ENCODE results near the gene AGAP1. TPM values are rescaled to one million over a fixed set of nuclear protein-coding genes. Genes with fewer than 3 reads are reported as not detected.
"Not testable (repeated sequence)": the region's sequence is repeated elsewhere in the genome, so short reads cannot be mapped to it uniquely, and the experiment has no call there.

Gene AGAP1
- total and polyA plus RNA-seq, 11 donors: 5.9 to 21.6 (median 18.9) TPM

DNA sequence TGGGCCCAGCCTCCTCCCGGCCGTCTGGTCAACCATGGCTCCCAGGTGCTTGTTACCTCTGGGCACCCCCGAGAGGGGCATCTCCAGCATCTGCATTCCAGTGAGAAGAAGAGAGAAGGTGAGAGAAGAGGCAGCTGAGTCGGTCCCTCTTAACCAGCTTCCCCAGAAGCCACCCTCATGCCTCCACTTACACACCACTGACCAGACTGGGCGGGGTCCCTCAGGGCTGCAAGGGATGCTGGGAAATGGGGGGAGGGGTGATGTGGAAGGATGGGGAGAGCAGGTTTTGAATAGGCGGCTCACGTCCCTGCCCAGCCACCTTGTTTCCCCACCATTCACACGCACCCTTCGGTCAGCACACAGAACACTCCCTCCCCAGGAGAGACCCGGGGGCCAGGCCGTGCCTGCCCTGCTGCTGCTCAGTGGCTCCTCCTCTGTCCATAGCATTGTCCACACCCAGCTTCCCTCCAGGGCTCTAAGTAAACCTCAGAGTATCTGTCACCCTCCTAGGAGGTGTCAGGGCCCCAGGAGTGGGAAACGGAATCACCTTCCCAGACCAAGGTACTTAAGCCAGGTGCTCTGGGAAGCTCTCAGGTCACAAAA, 639.7 kb downstream of the AGAP1 start:
- ATAC-seq (no peak), DNase-seq (no peak)
- H3K27ac ChIP-seq: no peak overlapping the region
- H3K27me3 ChIP-seq: no peaks in the 10 kb centered on the region
- 87 to 95% (median 90%) methylated on average over 11 to 12 of the region's 12 CpGs for WGBS, 4 donors
- no peaks in the 10 kb centered on the region for H3K4me1 ChIP-seq
- H3K4me3 ChIP-seq: no peak overlapping the region
- H3K9me3 ChIP-seq: no peaks in the 10 kb centered on the region
- TF ChIP-seq, protein P1, sequence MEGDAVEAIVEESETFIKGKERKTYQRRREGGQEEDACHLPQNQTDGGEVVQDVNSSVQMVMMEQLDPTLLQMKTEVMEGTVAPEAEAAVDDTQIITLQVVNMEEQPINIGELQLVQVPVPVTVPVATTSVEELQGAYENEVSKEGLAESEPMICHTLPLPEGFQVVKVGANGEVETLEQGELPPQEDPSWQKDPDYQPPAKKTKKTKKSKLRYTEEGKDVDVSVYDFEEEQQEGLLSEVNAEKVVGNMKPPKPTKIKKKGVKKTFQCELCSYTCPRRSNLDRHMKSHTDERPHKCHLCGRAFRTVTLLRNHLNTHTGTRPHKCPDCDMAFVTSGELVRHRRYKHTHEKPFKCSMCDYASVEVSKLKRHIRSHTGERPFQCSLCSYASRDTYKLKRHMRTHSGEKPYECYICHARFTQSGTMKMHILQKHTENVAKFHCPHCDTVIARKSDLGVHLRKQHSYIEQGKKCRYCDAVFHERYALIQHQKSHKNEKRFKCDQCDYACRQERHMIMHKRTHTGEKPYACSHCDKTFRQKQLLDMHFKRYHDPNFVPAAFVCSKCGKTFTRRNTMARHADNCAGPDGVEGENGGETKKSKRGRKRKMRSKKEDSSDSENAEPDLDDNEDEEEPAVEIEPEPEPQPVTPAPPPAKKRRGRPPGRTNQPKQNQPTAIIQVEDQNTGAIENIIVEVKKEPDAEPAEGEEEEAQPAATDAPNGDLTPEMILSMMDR (IDR thresholded peaks at IDR 0.05): no peak
- no peak for TF ChIP-seq POLR2A (IDR thresholded peaks at IDR 0.05)
- intact Hi-C loops (cut with DNase I): no loop called here
- H3K36me3 ChIP-seq: peaks cover 0 to 6% (median 0%) of the 10 kb centered on the region in 9 donors

- Histone ChIP-seq H3K9me3 (no peaks in the 10 kb centered on the region), H3K4me3 (no peak overlapping the region), H3K27ac (no peak overlapping the region), H3K36me3 (peaks cover 0 to 6% (median 0%) of the 10 kb centered on the region in 9 donors), H3K4me1 (no peaks in the 10 kb centered on the region), H3K27me3 (peaks cover 0 to 18% (median 4%) of the 10 kb centered on the region in 9 donors)
- intact Hi-C loops (cut with DNase I): no loop called here
- 89 to 95% (median 92%) methylated on average over 16 to 19 of the region's 19 CpGs for WGBS, 4 donors
- TF ChIP-seq, protein P1 (IDR thresholded peaks at IDR 0.05): no peak
- no peak for TF ChIP-seq POLR2A (IDR thresholded peaks at IDR 0.05)
- DNase-seq (no peak), ATAC-seq (no peak)
Measured at GRCh38 chr2:236136538-236136937, 642.7 kb downstream of the AGAP1 start.

GRCh38 chr2:236137066-236137465, 643.2 kb downstream of the AGAP1 start:
- Histone ChIP-seq H3K9me3 (no peaks in the 10 kb centered on the region), H3K4me1 (no peaks in the 10 kb centered on the region), H3K27me3 (peaks cover 0 to 22% (median 4%) of the 10 kb centered on the region in 9 donors), H3K27ac (no peak overlapping the region), H3K36me3 (peaks cover 0 to under 1% (median 0%) of the 10 kb centered on the region in 9 donors), H3K4me3 (no peak overlapping the region)
- DNase-seq (no peak), ATAC-seq (no peak)
- 95% methylated on average over 10 of the region's 10 CpGs for WGBS, 4 donors
- intact Hi-C loops (cut with DNase I): no loop called here
- TF ChIP-seq, protein P1 (IDR thresholded peaks at IDR 0.05): no peak
- no peak for TF ChIP-seq POLR2A (IDR thresholded peaks at IDR 0.05)

DNA sequence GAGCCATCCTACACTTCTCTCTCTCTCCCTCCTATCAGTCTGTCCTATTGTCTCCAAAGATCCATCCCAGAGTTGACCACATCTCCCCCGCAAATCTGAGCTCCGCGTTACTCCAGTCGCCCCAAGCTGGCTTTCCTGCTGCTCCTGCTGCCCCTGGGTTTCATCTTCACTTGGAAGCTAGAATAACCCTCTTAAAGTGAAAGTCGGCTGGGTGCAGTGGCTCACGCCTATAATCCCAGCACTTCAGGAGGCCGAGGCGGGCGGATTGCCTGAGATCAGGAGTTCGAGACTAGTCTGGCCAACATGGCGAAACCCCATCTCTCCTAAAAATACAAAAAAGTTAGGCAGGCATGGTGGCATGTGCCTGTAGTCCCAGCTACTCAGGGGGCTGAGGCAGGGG, 647.8 kb downstream of the AGAP1 start:
- H3K4me3 ChIP-seq; H3K4me1 ChIP-seq; intact Hi-C loops (cut with DNase I); ATAC-seq; DNase-seq; H3K27ac ChIP-seq; H3K36me3 ChIP-seq; H3K9me3 ChIP-seq: not testable (repeated sequence)
- 85 to 93% (median 88%) methylated on average over 11 of the region's 11 CpGs for WGBS, 4 donors
- H3K27me3 ChIP-seq: peaks cover 0 to 43% (median 8%) of the 10 kb centered on the region in 9 donors

DNA sequence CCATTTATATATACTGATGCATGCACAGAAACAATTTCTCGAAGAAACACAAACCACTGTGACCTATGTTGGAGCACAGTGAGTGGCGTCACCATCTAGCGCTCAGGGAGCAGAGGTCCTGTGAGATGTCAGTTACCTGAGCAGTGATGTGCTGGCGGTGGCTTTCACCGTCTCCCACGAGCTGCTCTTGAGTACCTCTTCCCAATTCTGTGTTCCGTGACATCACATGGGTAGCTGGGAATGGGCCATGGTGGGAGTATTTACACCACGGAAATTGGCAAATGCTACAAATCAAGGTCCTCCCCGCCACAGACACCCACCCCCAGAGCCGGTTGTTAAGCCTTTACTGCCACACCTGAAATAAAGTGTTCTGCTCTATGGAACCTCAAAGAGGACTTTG, 650.0 kb downstream of the AGAP1 start:
- no peak for DNase-seq
- H3K9me3 ChIP-seq: no peaks in the 10 kb centered on the region
- TF ChIP-seq, protein P1 (IDR thresholded peaks at IDR 0.05): no peak
- H3K27me3 ChIP-seq: peaks cover 0 to 43% (median 10%) of the 10 kb centered on the region in 9 donors
- WGBS, 4 donors: 86 to 95% (median 94%) methylated on average over 10 of the region's 10 CpGs
- intact Hi-C loops (cut with DNase I): no loop called here
- peaks cover 0 to 4% (median 0%) of the 10 kb centered on the region in 12 donors for H3K4me1 ChIP-seq
- no peak for ATAC-seq
- H3K36me3 ChIP-seq: no peaks in the 10 kb centered on the region
- H3K4me3 ChIP-seq: no peak overlapping the region
- no peak overlapping the region for H3K27ac ChIP-seq

Measured in heart left ventricle (tissue), 16 donors.